H1 (cell line): ENCODE measurements around the gene HMGA1.

ENCODE experiments used
- ATF3 ChIP-seq: IDR thresholded peaks from 2 replicates; pipeline ENCODE4 v1.6.1; 2011; ENCODE audit warnings: low read depth, mild to moderate bottlenecking, low read length; ENCODE audit not compliant: insufficient read depth
- BRCA1 ChIP-seq: IDR thresholded peaks from 2 replicates; pipeline ENCODE4 v1.6.1; 2012; ENCODE audit warnings: low read depth, low read length, improper control_type of control experiment
- CEBPB ChIP-seq: IDR thresholded peaks from 2 replicates; pipeline ENCODE4 v1.6.1; 2012; ENCODE audit warnings: low read depth, low read length
- CHD2 ChIP-seq: IDR thresholded peaks from 2 replicates; pipeline ENCODE4 v1.6.1; 2012; ENCODE audit warnings: low read length, improper control_type of control experiment
- CREB1 ChIP-seq: IDR thresholded peaks from 2 replicates; pipeline ENCODE4 v1.6.1; 2012; ENCODE audit warnings: inconsistent platforms
- CTCF ChIP-seq, 3 experiments: IDR thresholded peaks; 1 replicate in 2 of 3; 2 replicates in 1 of 3; pipeline versions ENCODE4 v1.5.1 to v1.6.1; 2011; ENCODE audit warnings: low read length in 3 of 3, mild to moderate bottlenecking in 3 of 3, inconsistent platforms in 2 of 3, low read depth in 1 of 3, moderate library complexity in 1 of 3; ENCODE audit not compliant: insufficient read depth in 1 of 3; ENCODE audit errors: control extremely low read depth in 1 of 3
- EP300 ChIP-seq, 2 experiments: IDR thresholded peaks; 1 replicate in 1 of 2; 2 replicates in 1 of 2; pipeline ENCODE4 v1.6.1; 2011 to 2012; ENCODE audit warnings: low read depth in 2 of 2, low read length in 2 of 2, mild to moderate bottlenecking in 2 of 2, borderline replicate concordance in 1 of 2, inconsistent platforms in 1 of 2, moderate library complexity in 1 of 2
- POLR2A ChIP-seq, 2 experiments: IDR thresholded peaks; 1 replicate in 1 of 2; 2 replicates in 1 of 2; pipeline ENCODE4 v1.6.1; 2011; ENCODE audit warnings: low read depth in 2 of 2, low read length in 2 of 2, mild to moderate bottlenecking in 2 of 2; ENCODE audit errors: control extremely low read depth in 1 of 2
- RBBP5 ChIP-seq: IDR thresholded peaks from 2 replicates; pipeline ENCODE4 v1.7.1; 2012; ENCODE audit warnings: low read depth, mild to moderate bottlenecking, inconsistent platforms, low read length, moderate library complexity, borderline replicate concordance
- RNF2 ChIP-seq: fragments of 200-900, 300-1000 bp; sonication (generic); IDR thresholded peaks from 2 replicates; pipeline ENCODE4 v1.7.1; 2016; ENCODE audit warnings: borderline replicate concordance, low read depth, mild to moderate bottlenecking, antibody characterized with exemption, low read length; ENCODE audit not compliant: poor library complexity, severe bottlenecking; ENCODE audit errors: missing control alignments
- TBP ChIP-seq: IDR thresholded peaks from 2 replicates; pipeline ENCODE4 v1.6.1; 2011; ENCODE audit warnings: low read depth, low read length, improper control_type of control experiment

- TF ChIP-seq RBBP5 = no peak
- no peak for TF ChIP-seq ATF3
- TF ChIP-seq CREB1 = no peak
- no peak for TF ChIP-seq BRCA1
- TF ChIP-seq CHD2 = no peak
- no peak for TF ChIP-seq EP300 (IDR thresholded peaks at IDR 0.05; ENCODE audit: borderline replicate concordance in 1 of 2, low read depth in 2 of 2, low read length in 2 of 2)
- TF ChIP-seq TBP = no peak
- TF ChIP-seq CTCF (IDR thresholded peaks at IDR 0.05; ENCODE audit: control extremely low read depth in 1 of 3, insufficient read depth in 1 of 3, low read depth in 1 of 3, low read length in 3 of 3) = no peak
- no peak for TF ChIP-seq CEBPB
- no peak for TF ChIP-seq RNF2
- peak in 1 of 2 experiments; percentile 51; a peak in 1 of 3 replicates for TF ChIP-seq POLR2A (IDR thresholded peaks at IDR 0.05; ENCODE audit: control extremely low read depth in 1 of 2, low read depth in 2 of 2, low read length in 2 of 2)
Measured at GRCh38 chr6:34241351-34242215, 4.9 kb downstream of the HMGA1 start.
